HG03378 (cell line): ENCODE results near the gene TTBK1.

ENCODE experiments used
- ATAC-seq: cut with Tn5 transposase; IDR thresholded peaks from one replicate; pipeline ENCODE4 v1.9.1; 2021; ENCODE audit warnings: mild to moderate bottlenecking, moderate library complexity; ENCODE audit not compliant: unreplicated experiment

TTBK1 gene

DNA sequence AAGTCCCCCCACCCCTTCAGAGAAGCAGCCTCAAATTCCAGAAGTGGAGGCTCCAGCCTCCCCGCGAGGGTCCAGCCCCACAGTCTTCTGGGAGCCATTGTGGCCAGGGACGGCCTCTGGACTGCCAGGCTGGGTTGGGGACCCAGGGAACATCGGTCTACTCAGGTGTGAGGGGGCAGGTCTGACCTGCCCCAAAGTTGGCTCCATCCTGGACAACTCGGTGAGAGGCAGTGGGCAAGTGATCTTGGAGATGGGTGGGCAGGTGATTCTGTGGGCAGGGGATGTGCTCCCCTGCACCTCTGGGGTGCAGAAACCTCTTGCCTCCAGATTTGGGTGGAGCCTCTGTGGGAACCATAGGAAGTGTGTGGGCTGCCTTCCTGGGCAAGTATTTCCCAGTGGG lies 42.6 kb downstream of the TTBK1 start:
- no peak for ATAC-seq

GRCh38 chr6:43286456-43286979 lies 43.2 kb downstream of the TTBK1 start:
- ATAC-seq = no peak

DNA sequence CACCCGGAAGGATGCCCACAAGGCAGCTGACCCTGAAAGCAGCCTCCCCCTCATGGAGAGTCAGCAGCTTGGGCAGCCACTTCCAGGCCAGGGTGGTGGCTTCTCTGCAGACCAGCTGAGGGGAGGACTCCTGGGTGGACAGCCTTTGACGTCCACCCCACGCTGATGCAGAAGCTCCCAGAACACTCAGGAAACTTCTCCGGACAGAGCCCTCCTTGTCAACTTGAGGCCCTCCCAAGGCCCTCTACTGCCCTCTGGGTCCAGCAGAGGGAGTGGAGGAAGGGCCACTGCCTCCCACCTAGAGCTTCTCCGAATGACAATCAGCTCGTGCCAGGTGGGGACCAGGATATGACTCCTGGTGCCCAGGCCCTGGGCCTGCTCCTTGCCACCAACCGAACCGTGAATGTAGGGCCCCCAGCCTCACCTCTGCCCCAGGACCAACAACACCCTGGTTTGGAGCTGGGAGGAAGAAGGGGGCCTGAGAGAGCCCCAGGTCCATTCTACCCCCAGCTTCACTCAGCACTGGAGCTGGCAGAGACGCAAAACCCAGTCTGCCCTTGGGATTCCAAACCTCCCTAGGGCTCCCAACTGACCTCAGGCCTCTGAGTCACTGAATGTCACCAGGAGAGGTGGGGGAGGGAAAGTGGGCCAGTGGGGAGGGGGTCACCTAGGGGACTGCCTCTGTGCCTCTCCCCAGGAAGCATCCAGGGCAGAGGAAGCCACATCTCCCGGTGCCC lies 43.9 kb downstream of the TTBK1 start:
- ATAC-seq = no peak

DNA sequence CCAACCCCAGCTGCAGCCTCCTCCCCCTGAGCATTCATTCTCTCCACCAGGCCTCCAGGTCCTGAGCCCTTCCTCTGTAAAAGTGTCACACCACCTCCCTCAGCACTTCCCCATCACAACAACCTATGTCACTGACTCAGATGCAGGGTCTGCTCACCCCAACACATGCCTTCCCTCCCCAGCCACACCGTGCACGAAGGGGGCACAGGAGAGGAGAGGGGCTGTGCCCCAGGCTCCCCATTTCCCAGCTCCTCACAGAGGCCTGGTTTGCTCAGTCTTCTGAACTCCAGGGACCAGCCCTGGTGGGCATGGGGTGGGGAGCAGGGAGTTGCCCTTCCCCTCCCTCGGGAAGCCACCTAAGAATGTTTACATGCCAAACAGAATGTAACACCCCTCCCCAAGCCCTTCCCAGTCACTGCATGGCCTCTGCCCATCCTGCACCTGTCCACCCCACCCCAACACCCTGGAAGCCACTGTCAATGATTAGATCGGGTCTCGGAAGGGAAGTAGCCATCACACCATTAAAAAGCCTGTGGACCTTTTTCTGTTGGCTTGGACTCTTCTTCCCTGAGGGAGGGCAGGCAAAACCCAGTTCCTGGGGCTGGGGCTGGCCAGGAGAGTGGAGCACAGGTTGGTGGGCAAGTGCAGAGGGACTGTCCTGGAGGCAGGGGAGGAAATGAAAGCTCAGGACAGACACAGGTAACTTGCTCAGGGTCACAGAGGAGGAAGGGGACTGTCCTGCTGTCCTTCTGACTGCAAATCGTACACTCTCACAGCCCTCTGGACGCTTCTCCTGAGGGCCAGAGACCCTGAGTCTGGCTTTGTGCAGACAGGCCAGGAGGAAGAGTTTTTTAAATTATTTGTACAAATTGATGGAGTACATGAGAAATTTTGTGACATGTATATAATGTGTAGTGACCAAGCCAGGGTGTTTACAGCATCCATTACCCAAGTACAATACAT lies 44.7 kb downstream of the TTBK1 start:
- no peak for ATAC-seq

DNA sequence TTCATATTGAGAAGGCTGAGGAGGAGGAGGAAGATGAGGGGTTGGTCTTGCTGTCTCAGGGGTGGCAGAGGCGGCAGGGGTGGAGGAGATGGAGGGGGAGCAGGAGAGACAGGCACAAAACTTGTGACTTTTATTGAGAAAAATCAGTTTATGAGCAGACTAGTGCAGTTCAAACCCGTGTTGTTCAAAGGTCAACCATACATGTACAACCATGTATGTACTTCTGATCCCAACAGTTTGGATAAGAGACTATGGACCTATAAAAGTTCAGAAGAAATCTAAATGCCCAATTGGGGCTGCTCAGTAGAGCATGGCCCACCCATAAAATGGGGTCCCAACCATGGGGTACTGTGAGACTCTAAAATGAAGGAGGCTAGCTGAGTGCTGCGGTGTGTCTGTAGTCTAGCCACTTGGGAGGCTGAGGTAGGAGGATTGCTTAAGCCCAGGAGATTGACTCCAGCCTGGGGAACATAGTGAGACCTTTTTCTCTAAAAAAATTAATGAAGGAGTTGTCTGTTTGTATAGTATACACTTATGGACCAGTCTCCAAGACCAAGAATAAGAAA lies 47.1 kb downstream of the TTBK1 start:
- no peak for ATAC-seq

DNA sequence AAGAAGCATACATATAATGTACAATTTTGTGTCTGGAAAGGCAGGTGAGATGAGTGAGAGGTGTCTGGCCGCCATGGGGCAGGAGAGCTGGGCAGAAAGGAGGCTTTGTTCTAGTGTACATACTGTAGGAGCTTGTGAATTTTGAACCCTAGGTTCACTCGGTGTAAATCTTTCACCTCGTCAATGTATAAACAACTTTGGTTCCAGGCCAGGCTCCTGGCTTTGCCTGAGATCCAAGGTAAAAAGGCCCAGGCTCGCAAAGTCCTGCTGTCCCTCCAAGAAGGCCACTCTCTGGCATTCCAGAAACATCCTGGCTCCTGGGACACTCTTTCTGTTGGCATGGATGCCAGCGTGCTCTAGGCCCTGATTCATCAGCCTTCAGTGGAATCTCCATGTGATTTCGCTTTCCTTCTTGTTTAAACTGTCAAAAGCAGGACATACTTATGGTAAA lies 47.6 kb downstream of the TTBK1 start:
- ATAC-seq = no peak

DNA sequence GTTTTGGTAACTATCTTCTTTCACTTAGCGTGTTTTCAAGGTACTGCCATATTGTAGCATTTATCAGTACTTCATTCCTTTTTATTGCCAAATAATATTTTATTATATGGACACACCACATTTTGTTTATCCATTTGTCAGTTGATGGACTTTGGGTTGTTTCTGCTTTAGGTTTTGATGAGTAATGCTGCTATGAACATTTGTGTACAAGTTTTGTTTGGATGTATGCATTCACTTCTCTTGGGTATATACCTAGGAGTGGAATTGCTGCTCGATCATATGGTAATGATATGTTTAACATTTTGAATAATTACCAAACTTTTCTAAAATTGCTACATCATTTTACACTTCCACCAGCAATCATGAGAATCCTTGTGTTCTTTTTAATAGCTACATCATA lies 48.4 kb downstream of the TTBK1 start:
- ATAC-seq = no peak

DNA sequence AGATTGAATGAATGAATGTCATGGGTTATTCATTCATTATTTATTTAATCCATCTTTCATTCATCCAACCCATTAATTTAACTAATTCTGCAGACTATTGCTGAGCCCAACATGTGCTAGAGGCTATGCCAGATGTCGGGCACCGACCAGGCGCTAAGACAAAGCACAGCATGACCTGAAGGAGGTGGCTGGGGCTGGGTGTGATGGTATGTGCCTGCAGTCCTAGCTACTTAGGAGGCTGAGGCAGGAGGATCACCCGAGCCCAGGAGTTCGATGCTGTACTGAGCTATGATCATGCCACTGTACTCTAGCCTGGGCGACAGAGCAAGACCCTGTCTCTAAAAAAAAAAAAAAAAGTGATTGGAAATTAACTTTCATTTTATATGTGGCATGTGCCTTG lies 49.1 kb downstream of the TTBK1 start:
- ATAC-seq = no peak

DNA sequence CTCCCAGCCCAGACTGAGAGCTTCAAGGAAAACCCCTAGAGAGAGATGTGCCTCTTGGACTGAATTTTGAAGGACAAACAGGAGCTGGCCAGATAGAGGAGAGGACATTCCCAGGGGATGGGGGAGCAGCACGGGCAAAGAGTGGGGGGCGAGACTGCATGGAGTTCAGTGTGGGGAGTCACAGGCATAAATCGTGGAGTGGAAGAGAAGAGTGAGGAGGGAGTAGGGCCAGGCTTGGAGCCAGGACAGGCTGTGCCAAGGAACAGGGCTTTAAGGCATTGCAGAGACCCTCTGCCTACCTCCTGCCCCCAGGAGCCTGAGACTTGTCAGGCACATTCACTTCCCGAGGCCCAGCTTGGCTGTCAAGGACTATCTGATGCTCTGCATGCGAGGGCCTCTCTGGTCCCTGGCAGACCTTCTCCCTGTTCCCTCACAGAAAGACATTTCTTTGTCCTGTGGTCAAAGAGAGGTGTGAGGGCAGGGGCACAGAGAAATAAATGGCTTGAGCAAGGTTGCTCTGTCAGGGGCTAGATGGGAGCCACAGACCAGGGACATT lies 49.6 kb downstream of the TTBK1 start:
- no peak for ATAC-seq

DNA sequence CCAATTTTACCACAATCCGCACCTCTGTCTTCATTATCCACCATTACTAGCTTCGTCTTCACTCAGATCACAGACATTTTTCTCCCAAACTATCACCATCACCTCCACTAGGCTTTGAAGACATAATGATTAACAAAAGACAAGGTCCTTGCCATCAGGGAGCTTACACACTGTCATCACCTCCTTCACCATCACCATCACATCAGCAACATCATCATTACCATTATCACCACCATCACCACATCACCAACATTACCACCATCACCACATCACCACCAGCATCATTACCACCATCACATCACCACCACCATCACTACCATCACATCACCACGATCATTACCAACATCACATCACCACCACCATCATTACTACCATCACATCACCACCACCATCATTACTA lies 50.4 kb downstream of the TTBK1 start:
- no peak for ATAC-seq

DNA sequence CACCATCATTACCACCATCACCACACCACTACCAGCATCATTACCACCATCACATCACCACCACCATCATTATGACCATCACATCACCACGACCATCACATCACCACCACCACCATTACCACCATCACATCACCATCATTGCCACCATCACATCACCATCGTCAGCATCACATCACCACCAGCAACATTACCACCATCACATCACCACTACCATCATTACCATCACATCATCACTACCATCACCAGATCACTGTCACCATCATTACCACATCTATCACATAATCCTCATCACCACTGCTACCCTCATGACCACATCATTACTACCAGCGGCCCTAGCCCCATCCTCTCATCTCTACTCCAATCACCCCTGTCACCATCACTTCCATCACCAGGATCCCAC lies 51.3 kb downstream of the TTBK1 start:
- ATAC-seq = no peak

GRCh38 chr6:43295456-43295855 lies 52.2 kb downstream of the TTBK1 start:
- no peak for ATAC-seq

- no peak for ATAC-seq
Observed at GRCh38 chr6:43296780-43297497, 53.7 kb downstream of the TTBK1 start.

DNA sequence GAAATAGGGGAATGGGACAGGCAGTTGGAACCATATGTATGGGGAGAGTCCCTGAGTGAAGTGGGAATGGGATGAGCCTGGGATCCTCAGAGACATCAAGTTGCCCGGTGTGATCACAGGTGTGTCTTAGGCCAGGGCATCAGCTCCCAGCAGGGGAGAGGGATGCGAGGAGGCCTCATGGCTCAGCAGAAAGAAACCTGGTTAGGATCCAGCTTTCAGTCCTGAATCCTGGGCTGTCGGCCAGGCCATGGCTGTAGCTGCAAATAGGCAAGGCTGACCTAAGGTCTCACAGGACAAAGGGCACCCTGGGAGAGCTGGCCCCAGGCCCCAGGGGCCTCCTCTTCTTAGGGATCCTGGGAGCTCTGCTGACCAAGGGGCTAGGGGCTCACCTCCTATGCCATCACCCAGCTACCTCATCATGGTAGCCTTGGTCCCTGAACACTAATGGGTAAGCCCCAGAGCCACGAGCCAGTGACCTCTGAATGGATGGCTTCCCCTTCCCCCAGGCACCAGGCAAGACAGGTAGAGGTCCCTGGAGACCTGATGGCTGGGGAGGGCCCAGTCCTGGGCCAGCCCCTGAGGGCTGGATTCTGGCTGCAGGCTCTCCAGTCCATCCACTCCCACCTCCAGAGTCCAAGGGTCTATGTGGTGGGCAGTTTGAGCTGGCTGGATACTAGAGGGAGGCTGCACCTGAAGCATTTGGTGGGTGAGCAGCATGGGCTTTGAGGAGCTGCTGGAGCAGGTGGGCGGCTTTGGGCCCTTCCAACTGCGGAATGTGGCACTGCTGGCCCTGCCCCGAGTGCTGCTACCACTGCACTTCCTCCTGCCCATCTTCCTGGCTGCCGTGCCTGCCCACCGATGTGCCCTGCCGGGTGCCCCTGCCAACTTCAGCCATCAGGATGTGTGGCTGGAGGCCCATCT lies 54.6 kb downstream of the TTBK1 start, which contains the start of gene SLC22A7:
SLC22A7 (plus strand) TSS at position 617 of the 921 bp plus-strand sequence; CDS start at position 716, 99 bp downstream.
- ATAC-seq = no peak

- no peak for ATAC-seq
Observed at GRCh38 chr6:43298565-43299337, 55.5 kb downstream of the TTBK1 start.

DNA sequence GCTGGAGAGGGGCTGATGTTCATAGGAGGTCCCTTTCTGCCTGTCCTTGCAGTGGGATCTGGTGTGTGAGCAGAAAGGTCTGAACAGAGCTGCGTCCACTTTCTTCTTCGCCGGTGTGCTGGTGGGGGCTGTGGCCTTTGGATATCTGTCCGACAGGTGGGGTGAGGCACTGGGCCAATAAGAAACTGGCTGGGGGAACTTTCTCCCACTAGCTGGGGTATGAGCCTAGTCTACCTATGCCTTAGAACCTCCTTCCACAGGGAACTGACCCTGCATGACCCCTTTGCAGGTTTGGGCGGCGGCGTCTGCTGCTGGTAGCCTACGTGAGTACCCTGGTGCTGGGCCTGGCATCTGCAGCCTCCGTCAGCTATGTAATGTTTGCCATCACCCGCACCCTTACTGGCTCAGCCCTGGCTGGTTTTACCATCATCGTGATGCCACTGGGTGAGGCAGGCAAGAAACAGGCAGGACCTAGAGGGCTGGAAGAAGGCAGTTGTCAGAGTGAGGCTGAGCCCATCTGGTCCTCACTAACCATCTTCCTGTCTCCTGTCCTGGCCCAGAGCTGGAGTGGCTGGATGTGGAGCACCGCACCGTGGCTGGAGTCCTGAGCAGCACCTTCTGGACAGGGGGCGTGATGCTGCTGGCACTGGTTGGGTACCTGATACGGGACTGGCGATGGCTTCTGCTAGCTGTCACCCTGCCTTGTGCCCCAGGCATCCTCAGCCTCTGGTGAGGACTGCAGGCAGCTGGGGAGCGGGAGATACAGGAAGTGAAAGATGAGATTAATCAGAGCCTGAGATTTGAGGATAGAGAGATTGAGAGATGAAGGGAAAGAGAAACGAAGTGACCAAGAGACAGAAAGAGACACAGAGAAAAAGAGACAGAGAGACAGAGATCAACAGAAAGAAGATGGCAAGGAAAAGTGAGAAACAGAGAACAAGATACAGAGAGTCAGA lies 56.3 kb downstream of the TTBK1 start:
- no peak for ATAC-seq

DNA sequence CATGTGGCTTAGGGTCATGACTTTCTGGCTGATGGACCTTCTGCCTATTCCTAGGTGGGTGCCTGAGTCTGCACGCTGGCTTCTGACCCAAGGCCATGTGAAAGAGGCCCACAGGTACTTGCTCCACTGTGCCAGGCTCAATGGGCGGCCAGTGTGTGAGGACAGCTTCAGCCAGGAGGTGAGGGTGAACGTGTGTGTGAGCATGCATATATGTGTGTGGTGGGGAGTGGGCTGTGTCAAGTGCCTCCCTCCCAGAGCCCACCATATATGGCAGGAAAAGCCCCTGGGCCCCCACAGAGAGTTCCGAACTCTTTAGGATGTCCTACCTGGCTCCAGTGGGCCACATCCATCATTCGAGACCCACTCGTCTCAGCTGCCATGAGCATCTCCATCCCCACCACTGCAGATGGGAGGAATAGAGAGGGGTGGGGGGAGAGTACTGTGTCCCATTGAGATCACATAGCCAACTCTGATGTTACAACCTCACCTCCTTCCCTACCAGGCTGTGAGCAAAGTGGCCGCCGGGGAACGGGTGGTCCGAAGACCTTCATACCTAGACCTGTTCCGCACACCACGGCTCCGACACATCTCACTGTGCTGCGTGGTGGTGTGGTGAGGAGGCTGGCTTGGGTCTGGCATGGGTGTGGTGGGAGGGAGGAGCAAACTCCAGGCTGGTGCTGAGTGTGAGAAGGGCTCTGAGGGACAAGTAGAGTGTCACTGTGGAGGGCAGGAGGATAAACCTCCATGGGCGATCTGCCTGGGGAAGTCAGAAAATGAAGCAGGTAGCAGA lies 58.0 kb downstream of the TTBK1 start:
- ATAC-seq = no peak
